HEK293 (cell line): ENCODE data around the gene TKTL1.
A peak's percentile ranks its signal among the peaks of the same experiment; 100 is the strongest.

ENCODE experiments used
- CTCF ChIA-PET: fragments of 350-600 bp; formaldehyde crosslinking; extraction: SDS; loops from one replicate; lab custom pipeline; 2021; ENCODE audit warnings: antibody characterized with exemption; lab: Yijun Ruan, JAX
- POLR2A ChIA-PET: fragments of 300-600 bp; formaldehyde crosslinking; extraction: SDS; loops from one replicate; lab custom pipeline; 2020; ENCODE audit warnings: antibody characterized with exemption, inconsistent platforms; lab: Yijun Ruan, JAX
- H3K27ac ChIP-seq: fragments of 200-500 bp; sonication (Bioruptor generic); 2 replicates; pipeline ENCODE4 v1.5.1; 2014; ENCODE audit warnings: low read depth, low read length, control low read depth, inconsistent platforms; ENCODE audit errors: extremely low read depth
- H3K36me3 ChIP-seq, 2 experiments: fragments of 200-500 bp in 1 of 2; sonication (Bioruptor generic) in 1 of 2; 1 replicate in 1 of 2; 2 replicates in 1 of 2; pipeline ENCODE4 v1.5.1; 2014 to 2017; ENCODE audit warnings: inconsistent platforms in 2 of 2, low read length in 2 of 2; ENCODE audit not compliant: control insufficient read depth in 2 of 2, insufficient read depth in 1 of 2
- H3K4me1 ChIP-seq: fragments of 200-500 bp; sonication (Bioruptor generic); 2 replicates; pipeline ENCODE4 v1.5.1; 2014; ENCODE audit warnings: mild to moderate bottlenecking, low read length, inconsistent platforms; ENCODE audit not compliant: control insufficient read depth, insufficient read depth
- H3K4me3 ChIP-seq: 2 replicates; pipeline ENCODE4 v1.5.1; 2011; ENCODE audit warnings: low read depth, mild to moderate bottlenecking, control low read depth, low read length, moderate library complexity
- H3K9me3 ChIP-seq: fragments of 200-500 bp; sonication (Bioruptor generic); 2 replicates; pipeline ENCODE4 v1.5.1; 2014; ENCODE audit warnings: low read depth, low read length, inconsistent platforms; ENCODE audit not compliant: control insufficient read depth, insufficient read depth
- BCL11A ChIP-seq: fragments of 450-650 bp; formaldehyde crosslinking; IDR thresholded peaks from 2 replicates; pipeline ENCODE4 v1.5.1; 2016; ENCODE audit warnings: low read depth, missing biosample characterization, missing genetic modification characterization
- GLIS2 ChIP-seq: fragments of 450-650 bp; formaldehyde crosslinking; IDR thresholded peaks from 2 replicates; pipeline ENCODE4 v1.5.1; 2016; ENCODE audit warnings: missing biosample characterization, missing genetic modification characterization
- SP3 ChIP-seq: fragments of 450-650 bp; formaldehyde crosslinking; IDR thresholded peaks from 2 replicates; pipeline ENCODE4 v1.5.1; 2016; ENCODE audit warnings: missing biosample characterization, missing genetic modification characterization
- ZNF398 ChIP-seq: fragments of 450-650 bp; formaldehyde crosslinking; IDR thresholded peaks from 2 replicates; pipeline ENCODE4 v1.5.1; 2017; ENCODE audit warnings: missing biosample characterization, missing genetic modification characterization
- ZNF610 ChIP-seq: fragments of 450-650 bp; formaldehyde crosslinking; IDR thresholded peaks from 2 replicates; pipeline ENCODE4 v1.5.1; 2016; ENCODE audit warnings: missing biosample characterization, missing genetic modification characterization, borderline replicate concordance
- ZNF677 ChIP-seq: fragments of 450-650 bp; IDR thresholded peaks from 2 replicates; pipeline ENCODE4 v1.5.0; 2018; ENCODE audit warnings: missing biosample characterization, mild to moderate bottlenecking, missing genetic modification characterization, moderate library complexity
- ZNF777 ChIP-seq: fragments of 450-650 bp; formaldehyde crosslinking; IDR thresholded peaks from 2 replicates; pipeline ENCODE4 v1.5.1; 2017; ENCODE audit warnings: missing biosample characterization, missing genetic modification characterization, borderline replicate concordance
- ZSCAN5A ChIP-seq: fragments of 450-650 bp; formaldehyde crosslinking; IDR thresholded peaks from 2 replicates; pipeline ENCODE4 v1.5.1; 2016; ENCODE audit warnings: missing biosample characterization, missing genetic modification characterization

The TKTL1 gene

GRCh38 chrX:154379569-154379951, 84.0 kb downstream of the TKTL1 start:
- ChIA-PET CTCF (no interaction called here), POLR2A (interaction anchor here (0.8 to 2.7 kb wide), 5 partner anchors 10 to 148 kb away, joined by 5 to 48 read pairs (median 7); partner anchors contain the start of gene RPL10)
- Histone ChIP-seq H3K9me3 (no peaks in the 10 kb centered on the region), H3K4me1 (peaks cover 6% of the 10 kb centered on the region; the same call in 1 of the 2 replicates), H3K36me3 (peaks cover 0 to 22% of the 10 kb centered on the region in 2 experiments; a peak in 2 of 3 replicates), H3K27ac (peak overlapping the region; percentile 91), H3K4me3 (peak overlapping the region; percentile 73)
- TF ChIP-seq SP3 (tag by site-specific recombination) = peak; percentile 16; the same call in 1 of the 2 replicates
- TF ChIP-seq ZSCAN5A (tag by site-specific recombination) = no peak
- no peak for TF ChIP-seq BCL11A
- TF ChIP-seq ZNF777 (tag by site-specific recombination) = no peak
- no peak for TF ChIP-seq ZNF610
- TF ChIP-seq GLIS2 = peak; percentile 40; the same call in 1 of the 2 replicates
- TF ChIP-seq ZNF398 (tag by site-specific recombination) = peak; percentile 21; the same call in 1 of the 2 replicates
- 0 out of 2 replicates have a peak, but pooled peaks have one; percentile 16 for TF ChIP-seq ZNF677 (tag by site-specific recombination)
